B cell (primary cell): ENCODE data around the gene GNAS. TPM values are rescaled to one million over a fixed set of nuclear protein-coding genes. Genes with fewer than 3 reads are reported as not detected.
A peak's percentile ranks its signal among the peaks of the same experiment; 100 is the strongest.

Source experiments
- ATAC-seq: fragments of 200-7000 bp; cut with Tn5 transposase; one replicate; pipeline ENCODE4 v1.10.0; 2021; ENCODE audit warnings: low read depth, mild to moderate bottlenecking, moderate number of reproducible peaks, moderate library complexity
- CTCF ChIA-PET: fragments of 350-600 bp; sonication (Branson Sonifier 250); formaldehyde crosslinking; loops from one replicate; lab custom pipeline; 2021; ENCODE audit warnings: antibody characterized with exemption, inconsistent platforms; lab: Charles Lee
- POLR2A ChIA-PET: fragments of 350-600 bp; sonication (Branson Sonifier 250); formaldehyde crosslinking; loops from one replicate; lab custom pipeline; 2021; ENCODE audit warnings: antibody characterized with exemption; lab: Charles Lee
- DNase-seq: peaks from one replicate; pipeline ENCODE4 v3.0.0; 2013
- H2AFZ ChIP-seq: 2 replicates; pipeline ENCODE4 v1.6.1; 2012; ENCODE audit warnings: mild to moderate bottlenecking, low read depth, low read length; ENCODE audit not compliant: insufficient read depth, poor library complexity, severe bottlenecking
- H3K27ac ChIP-seq, 2 donors: 1 replicate in 1 of 2; 2 replicates in 1 of 2; pipeline ENCODE4 v1.5.1; 2012 to 2013; ENCODE audit warnings: low read length in 2 of 2, mild to moderate bottlenecking in 2 of 2, moderate library complexity in 1 of 2
- H3K27me3 ChIP-seq, 4 experiments: fragments of 200-600 bp in 1 of 4; sonication (generic) in 1 of 4; replicated peaks in 1 of 4; 1 replicate in 2 of 4; 2 replicates in 2 of 4; pipeline versions ENCODE4 v1.6.1 to v1.7.0; 2013 to 2016; ENCODE audit warnings: low read length in 3 of 4, mild to moderate bottlenecking in 2 of 4, mixed read lengths in 1 of 4, moderate library complexity in 1 of 4; ENCODE audit not compliant: insufficient read depth in 4 of 4, control insufficient read depth in 3 of 4; ENCODE audit errors: control extremely low read depth in 1 of 4
- H3K36me3 ChIP-seq, 2 experiments: replicated peaks in 1 of 2; 1 replicate in 1 of 2; 2 replicates in 1 of 2; pipeline versions ENCODE4 v1.6.1 to v1.7.1; 2013; ENCODE audit warnings: low read length in 1 of 2; ENCODE audit not compliant: insufficient read depth in 2 of 2, control insufficient read depth in 1 of 2; ENCODE audit errors: control extremely low read depth in 1 of 2, extremely low read depth in 1 of 2
- H3K4me1 ChIP-seq, 2 donors: fragments of 200-600 bp in 1 of 2; sonication (generic) in 1 of 2; 1 replicate in 1 of 2; 2 replicates in 1 of 2; pipeline versions ENCODE4 v1.5.1 to v1.6.1; 2013 to 2017; ENCODE audit warnings: low read length in 2 of 2; ENCODE audit not compliant: control insufficient read depth in 2 of 2, insufficient read depth in 2 of 2
- H3K4me2 ChIP-seq: replicated peaks from 2 replicates; pipeline ENCODE3; 2012; ENCODE audit warnings: mild to moderate bottlenecking, low read depth, low read length; ENCODE audit not compliant: poor library complexity, severe bottlenecking
- H3K4me3 ChIP-seq, 5 experiments: fragments of 200-600 bp in 1 of 5; sonication (generic) in 1 of 5; 1 replicate in 3 of 5; 2 replicates in 2 of 5; pipeline versions ENCODE4 v1.5.1 to v1.7.0; 2011 to 2016; ENCODE audit warnings: low read length in 4 of 5, mild to moderate bottlenecking in 4 of 5, low read depth in 2 of 5, control low read depth in 1 of 5, moderate library complexity in 1 of 5; ENCODE audit not compliant: insufficient read depth in 1 of 5; ENCODE audit errors: control extremely low read depth in 1 of 5, extremely low read depth in 1 of 5
- H3K79me2 ChIP-seq: fragments of 200-600 bp; sonication (generic); one replicate; pipeline ENCODE4 v1.6.0; 2016; ENCODE audit warnings: low read length; ENCODE audit not compliant: control insufficient read depth, insufficient read depth
- H3K9ac ChIP-seq: fragments of 200-600 bp; sonication (generic); 2 replicates; pipeline ENCODE4 v1.6.1; 2017; ENCODE audit warnings: mild to moderate bottlenecking, low read length, moderate library complexity
- H3K9me3 ChIP-seq, 3 donors: one replicate each; pipeline versions ENCODE4 v1.6.1 to v1.7.1; 2013; ENCODE audit warnings: low read length in 2 of 3; ENCODE audit not compliant: control insufficient read depth in 2 of 3, insufficient read depth in 1 of 3; ENCODE audit errors: control extremely low read depth in 1 of 3
- H4K20me1 ChIP-seq: 2 replicates; pipeline ENCODE4 v1.6.0; 2012; ENCODE audit warnings: mild to moderate bottlenecking, low read length; ENCODE audit not compliant: insufficient read depth, control insufficient read depth, poor library complexity, severe bottlenecking
- H3K27ac Mint-ChIP-seq: one replicate; pipeline ENCODE4 v1.8.0; 2021; ENCODE audit warnings: mixed read lengths
- H3K27me3 Mint-ChIP-seq: one replicate; pipeline ENCODE4 v1.8.0; 2021; ENCODE audit warnings: mixed read lengths
- H3K4me1 Mint-ChIP-seq: one replicate; pipeline ENCODE4 v1.8.0; 2021; ENCODE audit warnings: mixed read lengths
- H3K4me3 Mint-ChIP-seq: one replicate; pipeline ENCODE4 v1.8.0; 2021; ENCODE audit warnings: mixed read lengths
- H3K9me3 Mint-ChIP-seq: one replicate; pipeline ENCODE4 v1.8.0; 2022; ENCODE audit warnings: mixed read lengths; ENCODE audit not compliant: insufficient read depth
- CTCF ChIP-seq: fragments of 200-600 bp; IDR thresholded peaks from one replicate; pipeline ENCODE4 v1.8.0; 2022; ENCODE audit warnings: antibody characterized with exemption, mild to moderate bottlenecking
- EZH2 ChIP-seq: IDR thresholded peaks from 2 replicates; pipeline ENCODE4 v1.6.1; 2012; ENCODE audit warnings: borderline replicate concordance, low read depth, mild to moderate bottlenecking, moderate library complexity, low read length; ENCODE audit not compliant: insufficient read depth, poor library complexity, severe bottlenecking
- WGBS: methylation state at CpG from one replicate; pipeline ENCODE4 v1.1.5; 2013; ENCODE audit warnings: missing lambda C conversion rate; ENCODE audit not compliant: insufficient coverage; 5-methylcytosine and 5-hydroxymethylcytosine counted together
- intact Hi-C: fragments of 100-400 bp; cut with micrococcal nuclease; formaldehyde crosslinking; loops from one replicate; pipeline ENCODE4 v1.10.0; 2022
- polyA plus RNA-seq: library from polyadenylated mRNA; depleted of rRNA; stranded (reverse); fragments of >200 nt; gene quantifications from 2 replicates; pipeline ENCODE4 v1.2.3, GENCODE V29; 2012
- total RNA-seq, 2 donors: library from RNA; stranded (reverse); fragments of 120-200 nt in 1 of 2; gene quantifications; 1 replicate in 1 of 2; 2 replicates in 1 of 2; pipeline versions ENCODE4 v1.2.3 to v1.2.4, GENCODE V29; 2013 to 2022

The GNAS gene
- total and polyA plus RNA-seq, 2 donors (not counting 1 experiment from before 2014, with no cell fraction given) = 714 to 1,181 TPM

- H3K9ac ChIP-seq = no peak overlapping the region
- H3K4me3 Mint-ChIP-seq = peak overlapping the region; percentile 23
- H3K4me1 ChIP-seq = peaks cover 37 to 41% of the 10 kb centered on the region in 2 donors
- H3K27ac ChIP-seq = peak overlapping the region in 1 of 2 donors; percentile 41
- H4K20me1 ChIP-seq = peaks cover 36% of the 10 kb centered on the region
- H3K79me2 ChIP-seq = peaks cover 89% of the 10 kb centered on the region
- H3K27ac Mint-ChIP-seq = peak overlapping the region; percentile 66
- CTCF ChIA-PET = no interaction called here
- POLR2A ChIA-PET = no interaction called here
- ATAC-seq (no peak), DNase-seq (no peak)
- H3K4me3 ChIP-seq = no peak overlapping the region
- intact Hi-C loops = loop anchor here (10.0 kb wide), 1 partner anchor 1281 kb away; no protein-coding TSS in a partner anchor
- no peaks in the 10 kb centered on the region for H3K27me3 ChIP-seq
- H3K4me1 Mint-ChIP-seq = peaks cover 65% of the 10 kb centered on the region
- H3K27me3 Mint-ChIP-seq = no peaks in the 10 kb centered on the region
- no peak overlapping the region for H2AFZ ChIP-seq
- no peaks in the 10 kb centered on the region for H3K9me3 Mint-ChIP-seq
- peak overlapping the region; percentile 79 for H3K4me2 ChIP-seq
- H3K36me3 ChIP-seq = peaks cover 0 to 46% of the 10 kb centered on the region in 2 experiments
- H3K9me3 ChIP-seq = no peaks in the 10 kb centered on the region
- TF ChIP-seq EZH2 (no peak), CTCF (no peak)
- WGBS = 89% methylated on average over 9 of the region's 13 CpGs
Measured at GRCh38 chr20:58895448-58896180, 43.1 kb downstream of the GNAS start.

- H3K27ac Mint-ChIP-seq = peak overlapping the region; percentile 59
- no peak for DNase-seq
- peaks cover 99% of the 10 kb centered on the region for H3K79me2 ChIP-seq
- no peak overlapping the region for H2AFZ ChIP-seq
- POLR2A ChIA-PET = interaction anchor here (0.6 kb wide), 1 partner anchor 25 kb away, joined by 3 read pairs; no protein-coding TSS in a partner anchor
- H3K4me1 ChIP-seq = peaks cover 40 to 47% of the 10 kb centered on the region in 2 donors
- intact Hi-C loops = loop anchor here (10.0 kb wide), 1 partner anchor 1282 kb away; no protein-coding TSS in a partner anchor
- peaks cover 46% of the 10 kb centered on the region for H4K20me1 ChIP-seq
- no peak overlapping the region for H3K4me3 Mint-ChIP-seq
- H3K4me1 Mint-ChIP-seq = peaks cover 75% of the 10 kb centered on the region
- 78% methylated on average over 1 of the region's 3 CpGs for WGBS
- no peak overlapping the region for H3K9ac ChIP-seq
- no peak overlapping the region for H3K4me3 ChIP-seq
- peaks cover 0 to 49% of the 10 kb centered on the region in 2 experiments for H3K36me3 ChIP-seq
- no peak for ATAC-seq
- no peaks in the 10 kb centered on the region for H3K27me3 Mint-ChIP-seq
- TF ChIP-seq CTCF (no peak), EZH2 (no peak)
- CTCF ChIA-PET = interaction anchor here (0.8 to 1.3 kb wide), 2 partner anchors 10 to 24 kb away, joined by 3 read pairs; no protein-coding TSS in a partner anchor
- no peak overlapping the region for H3K4me2 ChIP-seq
- H3K9me3 Mint-ChIP-seq = no peaks in the 10 kb centered on the region
- no peaks in the 10 kb centered on the region for H3K27me3 ChIP-seq
- peak overlapping the region in 1 of 2 donors; percentile 39 for H3K27ac ChIP-seq
- no peaks in the 10 kb centered on the region for H3K9me3 ChIP-seq
Measured at GRCh38 chr20:58896820-58897219, 44.3 kb downstream of the GNAS start.
